Keratinocyte (primary cell): ENCODE results near the gene NAP1L4.

Experiments
- CTCF ChIP-seq, 3 experiments: IDR thresholded peaks in 1 of 3; conservative IDR thresholded peaks in 1 of 3; optimal IDR thresholded peaks in 1 of 3; 2 replicates in 2 of 3; 3 replicates in 1 of 3; pipeline versions ENCODE3 to v1.5.1; 2011; ENCODE audit warnings: low read length in 3 of 3, mild to moderate bottlenecking in 3 of 3, moderate library complexity in 2 of 3, control low read depth in 1 of 3, inconsistent platforms in 1 of 3; ENCODE audit not compliant: insufficient read depth in 2 of 3; ENCODE audit errors: extremely low read depth in 1 of 3
- EZH2 ChIP-seq: IDR thresholded peaks from one replicate; pipeline ENCODE4 v1.6.1; 2012; ENCODE audit warnings: inconsistent platforms, mild to moderate bottlenecking, low read length, moderate library complexity

GRCh38 chr11:2992234-2992996 lies at the start of gene NAP1L4:
- TF ChIP-seq EZH2 = no peak
- no peak for TF ChIP-seq CTCF (optimal IDR thresholded peaks at IDR 0.05 in 1 of 3, IDR thresholded peaks at IDR 0.05 in 1 of 3, conservative IDR thresholded peaks at IDR 0.05 in 1 of 3; ENCODE audit: extremely low read depth in 1 of 3, insufficient read depth in 2 of 3, low read length in 3 of 3)
